ENCODE data around the gene NEGR1. TPM values are rescaled to one million over a fixed set of nuclear protein-coding genes. Genes with fewer than 3 reads are reported as not detected.

Gene NEGR1
- total RNA-seq, 1 experiment from 2014 or later: 19.2 TPM

- BruUV-seq (replicated peaks): no TSS peak
- Mint-ChIP-seq H3K4me1 (ENCODE audit: low read depth, unreplicated experiment) (no peaks in the 10 kb centered on the region), H3K36me3 (ENCODE audit: insufficient read depth, unreplicated experiment) (no peaks in the 10 kb centered on the region), H3K9me3 (ENCODE audit: low read depth, unreplicated experiment) (peaks cover 12% of the 10 kb centered on the region), H3K27ac (ENCODE audit: unreplicated experiment) (no peak overlapping the region), H3K27me3 (ENCODE audit: unreplicated experiment) (no peaks in the 10 kb centered on the region), H3K4me3 (ENCODE audit: low read depth, unreplicated experiment) (no peak overlapping the region)
- intact Hi-C loops (cut with micrococcal nuclease; ENCODE audit: unreplicated experiment): no loop called here
- no peak for DNase-seq
- no peak for TF ChIP-seq CTCF (IDR thresholded peaks at IDR 0.05; ENCODE audit: unreplicated experiment)
- CTCF ChIA-PET: no interaction called here
Measured at GRCh38 chr1:71502006-71502405, 780.3 kb downstream of the NEGR1 start.

- Mint-ChIP-seq H3K36me3 (ENCODE audit: insufficient read depth, unreplicated experiment) (no peaks in the 10 kb centered on the region), H3K4me1 (ENCODE audit: low read depth, unreplicated experiment) (no peaks in the 10 kb centered on the region), H3K4me3 (ENCODE audit: low read depth, unreplicated experiment) (no peak overlapping the region), H3K27ac (ENCODE audit: unreplicated experiment) (no peak overlapping the region), H3K9me3 (ENCODE audit: low read depth, unreplicated experiment) (peaks cover 20% of the 10 kb centered on the region), H3K27me3 (ENCODE audit: unreplicated experiment) (no peaks in the 10 kb centered on the region)
- TF ChIP-seq CTCF (IDR thresholded peaks at IDR 0.05; ENCODE audit: unreplicated experiment): no peak
- no TSS peak for BruUV-seq (replicated peaks)
- CTCF ChIA-PET: no interaction called here
- no peak for DNase-seq
- intact Hi-C loops (cut with micrococcal nuclease; ENCODE audit: unreplicated experiment): no loop called here
Measured at GRCh38 chr1:71498542-71498941, 783.8 kb downstream of the NEGR1 start.

GRCh38 chr1:71494163-71494562 lies 788.2 kb downstream of the NEGR1 start:
- no peak overlapping the region for H3K4me3 Mint-ChIP-seq (ENCODE audit: low read depth, unreplicated experiment)
- peaks cover 15% of the 10 kb centered on the region for H3K9me3 Mint-ChIP-seq (ENCODE audit: low read depth, unreplicated experiment)
- intact Hi-C loops (cut with micrococcal nuclease; ENCODE audit: unreplicated experiment): no loop called here
- H3K36me3 Mint-ChIP-seq (ENCODE audit: insufficient read depth, unreplicated experiment): no peaks in the 10 kb centered on the region
- CTCF ChIA-PET: no interaction called here
- no peak overlapping the region for H3K27ac Mint-ChIP-seq (ENCODE audit: unreplicated experiment)
- BruUV-seq (replicated peaks): no TSS peak
- no peaks in the 10 kb centered on the region for H3K4me1 Mint-ChIP-seq (ENCODE audit: low read depth, unreplicated experiment)
- H3K27me3 Mint-ChIP-seq (ENCODE audit: unreplicated experiment): no peaks in the 10 kb centered on the region
- no peak for DNase-seq
- TF ChIP-seq CTCF (IDR thresholded peaks at IDR 0.05; ENCODE audit: unreplicated experiment): no peak

- Mint-ChIP-seq H3K36me3 (ENCODE audit: insufficient read depth, unreplicated experiment) (no peaks in the 10 kb centered on the region), H3K27me3 (ENCODE audit: unreplicated experiment) (no peaks in the 10 kb centered on the region), H3K4me3 (ENCODE audit: low read depth, unreplicated experiment) (no peak overlapping the region), H3K27ac (ENCODE audit: unreplicated experiment) (no peak overlapping the region), H3K4me1 (ENCODE audit: low read depth, unreplicated experiment) (no peaks in the 10 kb centered on the region), H3K9me3 (ENCODE audit: low read depth, unreplicated experiment) (peaks cover 15% of the 10 kb centered on the region)
- no peak for TF ChIP-seq CTCF (IDR thresholded peaks at IDR 0.05; ENCODE audit: unreplicated experiment)
- CTCF ChIA-PET: no interaction called here
- DNase-seq: no peak
- intact Hi-C loops (cut with micrococcal nuclease; ENCODE audit: unreplicated experiment): no loop called here
- no TSS peak for BruUV-seq (replicated peaks)
Measured at GRCh38 chr1:71492298-71493041, 789.9 kb downstream of the NEGR1 start.

All from Calu3 (cell line).